Left ventricle myocardium inferior (tissue), 1 donor: Measurements from ENCODE around the gene SLC25A33. TPM values are rescaled to one million over a fixed set of nuclear protein-coding genes. Genes with fewer than 3 reads are reported as not detected.

Source experiments
- DNase-seq: peaks from one replicate; pipeline ENCODE4 v3.0.0-alpha.2; 2020
- H3K27ac ChIP-seq: fragments of 200-600 bp; replicated peaks from 2 replicates; pipeline ENCODE4 v1.8.0; 2021
- H3K27me3 ChIP-seq: fragments of 200-600 bp; 2 replicates; pipeline ENCODE4 v1.8.0; 2021; ENCODE audit warnings: low read depth
- H3K36me3 ChIP-seq: fragments of 200-600 bp; 2 replicates; pipeline ENCODE4 v1.8.0; 2021
- H3K4me1 ChIP-seq: fragments of 200-600 bp; 2 replicates; pipeline ENCODE4 v1.8.0; 2021
- H3K4me3 ChIP-seq: fragments of 200-600 bp; 2 replicates; pipeline ENCODE4 v1.8.0; 2021; ENCODE audit warnings: mild to moderate bottlenecking, moderate library complexity
- H3K9me3 ChIP-seq: fragments of 200-600 bp; replicated peaks from 2 replicates; pipeline ENCODE4 v1.8.0; 2021
- intact Hi-C: fragments of 100-400 bp; cut with micrococcal nuclease; formaldehyde crosslinking; loops from one replicate; pipeline ENCODE4 v1.11.0; 2022
- total RNA-seq: library from RNA; stranded (reverse); fragmentation: NEBNext Ultra II Directional; extraction: Animal tissue kit (Norgen Biotek cat#: 25700); gene quantifications from one replicate; pipeline ENCODE4 v1.2.1, GENCODE V29; 2021
- TF ChIP-seq, protein P1 (sequence below): fragments of 200-600 bp; IDR thresholded peaks from 2 replicates; pipeline ENCODE4 v1.8.0; 2021; ENCODE audit warnings: antibody characterized with exemption, mild to moderate bottlenecking, borderline replicate concordance
- donor health status: DM: no; HTN: yes; CAD: no; lungs with severe emphysema.

The SLC25A33 gene
- total RNA-seq, 1 donor from 2014 or later, result 6.2 TPM

DNA sequence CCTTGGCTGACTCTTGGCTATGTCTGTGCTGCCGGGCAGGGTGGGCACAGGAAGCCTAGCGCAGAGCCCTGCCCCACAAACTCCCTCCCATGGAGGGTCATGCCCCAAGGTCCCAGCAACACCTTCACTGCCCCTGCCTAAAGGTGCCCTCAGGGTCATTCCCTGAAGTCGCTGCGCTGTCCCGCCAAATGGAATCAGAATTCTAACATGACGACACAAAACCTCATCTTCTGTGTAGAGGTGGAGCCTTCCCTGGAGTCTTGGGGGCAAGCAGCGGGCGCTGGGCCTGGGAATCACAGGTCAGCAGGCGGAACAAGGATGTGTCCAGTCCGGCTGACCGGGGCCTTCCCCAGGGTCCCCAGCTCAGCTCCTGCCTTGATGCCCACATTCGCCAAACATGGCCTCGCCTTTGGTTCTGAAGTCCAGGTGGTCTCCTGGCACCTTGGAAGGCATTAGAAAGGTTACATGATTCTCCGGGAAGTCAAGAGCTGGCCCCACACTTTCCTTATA lies 66.7 kb downstream of the SLC25A33 start:
- DNase-seq, result no peak
- intact Hi-C loops, result no loop called here
- Histone ChIP-seq H3K9me3 (no peaks in the 10 kb centered on the region), H3K36me3 (peaks cover 57% of the 10 kb centered on the region), H3K4me1 (peaks cover 31% of the 10 kb centered on the region), H3K4me3 (no peak overlapping the region), H3K27ac (no peak overlapping the region), H3K27me3 (no peaks in the 10 kb centered on the region)
- TF ChIP-seq, protein P1, sequence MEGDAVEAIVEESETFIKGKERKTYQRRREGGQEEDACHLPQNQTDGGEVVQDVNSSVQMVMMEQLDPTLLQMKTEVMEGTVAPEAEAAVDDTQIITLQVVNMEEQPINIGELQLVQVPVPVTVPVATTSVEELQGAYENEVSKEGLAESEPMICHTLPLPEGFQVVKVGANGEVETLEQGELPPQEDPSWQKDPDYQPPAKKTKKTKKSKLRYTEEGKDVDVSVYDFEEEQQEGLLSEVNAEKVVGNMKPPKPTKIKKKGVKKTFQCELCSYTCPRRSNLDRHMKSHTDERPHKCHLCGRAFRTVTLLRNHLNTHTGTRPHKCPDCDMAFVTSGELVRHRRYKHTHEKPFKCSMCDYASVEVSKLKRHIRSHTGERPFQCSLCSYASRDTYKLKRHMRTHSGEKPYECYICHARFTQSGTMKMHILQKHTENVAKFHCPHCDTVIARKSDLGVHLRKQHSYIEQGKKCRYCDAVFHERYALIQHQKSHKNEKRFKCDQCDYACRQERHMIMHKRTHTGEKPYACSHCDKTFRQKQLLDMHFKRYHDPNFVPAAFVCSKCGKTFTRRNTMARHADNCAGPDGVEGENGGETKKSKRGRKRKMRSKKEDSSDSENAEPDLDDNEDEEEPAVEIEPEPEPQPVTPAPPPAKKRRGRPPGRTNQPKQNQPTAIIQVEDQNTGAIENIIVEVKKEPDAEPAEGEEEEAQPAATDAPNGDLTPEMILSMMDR, result no peak

DNA sequence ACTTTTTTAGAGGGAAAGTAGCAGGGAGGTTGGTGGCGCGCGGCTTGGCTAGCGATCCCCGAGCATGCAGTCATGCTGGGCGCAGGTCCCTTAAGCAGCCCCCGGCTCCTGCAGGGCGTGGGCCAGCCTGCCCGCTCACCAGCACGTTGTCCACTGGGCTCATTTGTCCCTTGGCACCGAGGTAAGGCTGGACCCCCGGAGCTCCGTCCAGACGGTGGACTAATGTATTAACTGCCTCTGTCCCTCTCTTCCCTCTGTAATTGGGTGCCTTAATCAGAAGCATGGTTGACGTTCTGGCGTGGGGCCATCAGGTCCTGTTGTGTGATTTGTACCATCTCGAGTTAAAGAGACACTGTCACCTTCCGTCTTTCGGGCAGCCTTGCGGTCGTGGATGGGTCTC lies 67.2 kb downstream of the SLC25A33 start:
- intact Hi-C loops, result no loop called here
- Histone ChIP-seq H3K4me3 (no peak overlapping the region), H3K27me3 (no peaks in the 10 kb centered on the region), H3K9me3 (no peaks in the 10 kb centered on the region), H3K27ac (peak overlapping the region; percentile 32), H3K36me3 (peaks cover 57% of the 10 kb centered on the region), H3K4me1 (peaks cover 31% of the 10 kb centered on the region)
- no peak for DNase-seq
- TF ChIP-seq, protein P1, result no peak

DNA sequence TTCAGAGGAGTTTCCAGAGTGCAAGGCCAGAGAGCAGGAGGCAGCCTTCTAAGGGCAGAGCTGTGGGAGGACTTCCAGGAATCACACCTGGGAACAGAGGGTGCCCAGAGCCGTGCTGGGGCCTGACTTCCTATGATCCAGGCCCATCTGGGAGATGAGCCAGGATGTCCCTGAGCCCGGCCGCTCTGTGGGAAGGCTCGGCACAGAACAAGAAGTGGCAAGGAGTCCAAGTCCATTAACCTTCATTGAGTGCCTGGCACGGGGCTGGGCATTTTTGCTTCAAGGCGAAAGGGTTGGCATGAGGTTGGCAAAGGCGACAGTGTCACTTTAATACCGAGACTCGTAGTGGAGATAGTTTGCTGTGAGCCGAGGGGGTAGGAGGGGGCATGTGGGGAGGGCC lies 67.7 kb downstream of the SLC25A33 start:
- peak; percentile 50 for DNase-seq
- no peak overlapping the region for H3K4me3 ChIP-seq
- H3K27ac ChIP-seq, result peak overlapping the region; percentile 32
- intact Hi-C loops, result no loop called here
- peaks cover 31% of the 10 kb centered on the region for H3K4me1 ChIP-seq
- peaks cover 57% of the 10 kb centered on the region for H3K36me3 ChIP-seq
- H3K27me3 ChIP-seq, result no peaks in the 10 kb centered on the region
- TF ChIP-seq, protein P1, result no peak
- H3K9me3 ChIP-seq, result no peaks in the 10 kb centered on the region

DNA sequence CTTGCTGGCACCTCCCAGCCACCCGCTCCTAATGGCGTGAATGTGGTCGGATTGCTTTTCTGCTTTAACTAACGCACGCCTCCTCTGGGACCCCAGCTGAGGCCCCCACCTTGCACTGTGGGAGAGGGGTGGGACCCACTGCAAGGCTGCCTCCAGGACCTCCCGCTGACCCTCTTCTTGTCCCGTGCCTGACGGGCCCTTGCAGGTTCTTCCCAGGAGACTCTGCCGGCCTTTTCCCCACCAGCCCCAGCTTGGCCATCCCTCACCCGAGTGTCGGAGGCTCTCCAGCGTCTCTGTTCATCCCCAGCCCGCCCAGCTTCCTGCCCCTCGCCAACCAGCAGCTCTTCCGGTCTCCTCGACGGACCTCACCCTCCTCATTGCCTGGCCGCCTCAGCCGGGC lies 68.1 kb downstream of the SLC25A33 start:
- peak overlapping the region; percentile 32 for H3K27ac ChIP-seq
- DNase-seq, result no peak
- intact Hi-C loops, result no loop called here
- H3K27me3 ChIP-seq, result no peaks in the 10 kb centered on the region
- peaks cover 55% of the 10 kb centered on the region for H3K36me3 ChIP-seq
- H3K4me3 ChIP-seq, result no peak overlapping the region
- TF ChIP-seq, protein P1, result no peak
- no peaks in the 10 kb centered on the region for H3K9me3 ChIP-seq
- H3K4me1 ChIP-seq, result peaks cover 31% of the 10 kb centered on the region

DNA sequence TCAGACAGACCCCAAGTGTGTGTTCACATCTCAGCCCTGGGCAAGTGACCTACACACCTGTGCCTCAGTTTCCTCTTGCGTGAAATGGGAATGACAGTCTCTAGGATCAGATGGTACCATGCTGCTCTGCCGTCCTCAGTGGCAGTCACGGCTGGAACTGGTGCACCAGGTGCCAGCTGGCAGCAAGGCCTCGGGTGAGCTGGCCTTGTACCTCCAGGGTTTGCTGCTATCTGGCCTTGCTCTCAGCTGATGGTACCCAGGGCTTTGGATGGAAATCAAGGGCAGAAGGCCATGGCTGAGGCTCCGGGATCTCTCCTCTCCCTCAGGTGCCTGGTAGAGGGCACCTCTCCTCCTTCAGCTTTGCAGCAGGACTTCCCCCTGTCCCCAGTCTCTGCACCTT lies 70.7 kb downstream of the SLC25A33 start:
- Histone ChIP-seq H3K9me3 (no peaks in the 10 kb centered on the region), H3K27me3 (no peaks in the 10 kb centered on the region), H3K36me3 (peaks cover 53% of the 10 kb centered on the region), H3K4me1 (peaks cover 23% of the 10 kb centered on the region), H3K27ac (no peak overlapping the region), H3K4me3 (no peak overlapping the region)
- TF ChIP-seq, protein P1, result no peak
- peak; percentile 55 for DNase-seq
- intact Hi-C loops, result no loop called here
